GM19468 (cell line): ENCODE data around the gene RPS4Y1.
"Not testable (repeated sequence)": the region's sequence is repeated elsewhere in the genome, so short reads cannot be mapped to it uniquely, and the experiment has no call there.

Source experiments
- ATAC-seq: cut with Tn5 transposase; IDR thresholded peaks from one replicate; pipeline ENCODE4 v1.9.1; 2021; ENCODE audit warnings: mild to moderate bottlenecking, moderate library complexity, moderate number of reproducible peaks; ENCODE audit not compliant: unreplicated experiment; ENCODE audit errors: extremely low read depth

RPS4Y1 gene

GRCh38 chrY:2872234-2872633 is 30.8 kb downstream of the RPS4Y1 start:
- ATAC-seq = not testable (repeated sequence)

GRCh38 chrY:2874211-2874610 is 32.8 kb downstream of the RPS4Y1 start:
- ATAC-seq = no peak

GRCh38 chrY:2883561-2883960 is 42.2 kb downstream of the RPS4Y1 start:
- no peak for ATAC-seq

- no peak for ATAC-seq
These were observed 44.5 kb downstream of the RPS4Y1 start for GRCh38 chrY:2885880-2886279.

GRCh38 chrY:2887386-2887785 is 46.0 kb downstream of the RPS4Y1 start:
- no peak for ATAC-seq

- no peak for ATAC-seq
These were observed 46.6 kb downstream of the RPS4Y1 start for GRCh38 chrY:2887955-2888354.

- ATAC-seq = no peak
These were observed 52.1 kb downstream of the RPS4Y1 start for GRCh38 chrY:2893471-2893870.

GRCh38 chrY:2896050-2896449 is 54.6 kb downstream of the RPS4Y1 start:
- ATAC-seq = no peak

- no peak for ATAC-seq
These were observed 66.0 kb downstream of the RPS4Y1 start for GRCh38 chrY:2907356-2907755.

- no peak for ATAC-seq
These were observed 71.8 kb downstream of the RPS4Y1 start for GRCh38 chrY:2913066-2913815.
